ENCODE data around the gene FAM156A.
A peak's percentile ranks its signal among the peaks of the same experiment; 100 is the strongest.

The FAM156A gene

GRCh38 chrX:53000447-53001135 is 42.3 kb upstream of the FAM156A start:
- Histone ChIP-seq H3K9me3 (ENCODE audit: insufficient read depth, low read depth, low read length) (no peaks in the 10 kb centered on the region), H3K9ac (ENCODE audit: low read depth, low read length, poor library complexity, severe bottlenecking) (no peak overlapping the region), H3K9me2 (replicated peaks; ENCODE audit: low read depth, low read length) (no peaks in the 10 kb centered on the region), H4K20me1 (ENCODE audit: insufficient read depth, low read length, poor library complexity, severe bottlenecking) (no peaks in the 10 kb centered on the region), H3K27me3 (ENCODE audit: insufficient read depth, low read length, poor library complexity, severe bottlenecking) (no peaks in the 10 kb centered on the region), H2AFZ (ENCODE audit: low read length) (no peak overlapping the region), H3K4me1 (ENCODE audit: insufficient read depth, low read length, poor library complexity, severe bottlenecking) (no peaks in the 10 kb centered on the region), H3K4me3 (ENCODE audit: low read length, poor library complexity, severe bottlenecking) (no peak overlapping the region), H3K4me2 (ENCODE audit: low read depth, low read length, poor library complexity, severe bottlenecking) (no peak overlapping the region), H3K79me2 (ENCODE audit: insufficient read depth, low read length) (no peaks in the 10 kb centered on the region), H3F3A (ENCODE audit: low read depth) (no peaks in the 10 kb centered on the region), H3K36me3 (ENCODE audit: insufficient read depth, low read length) (no peaks in the 10 kb centered on the region)
- TF ChIP-seq EZH2phosphoT487 (IDR thresholded peaks at IDR 0.05; ENCODE audit: borderline replicate concordance) = no peak
- TF ChIP-seq CTCF (conservative IDR thresholded peaks at IDR 0.05; ENCODE audit: low read length) = no peak

GRCh38 chrX:52995987-52996331 is 37.6 kb upstream of the FAM156A start:
- no peaks in the 10 kb centered on the region for H3K27me3 ChIP-seq (ENCODE audit: insufficient read depth, low read length, poor library complexity, severe bottlenecking)
- H2AFZ ChIP-seq (ENCODE audit: low read length) = peak overlapping the region; percentile 93
- TF ChIP-seq CTCF (conservative IDR thresholded peaks at IDR 0.05; ENCODE audit: low read length) (no peak; the same call in none of the 2 replicates), EZH2phosphoT487 (IDR thresholded peaks at IDR 0.05; ENCODE audit: borderline replicate concordance) (no peak)

GRCh38 chrX:52995135-52995986 is 37.0 kb upstream of the FAM156A start:
- peak overlapping the region; percentile 93 for H2AFZ ChIP-seq (ENCODE audit: low read length)
- no peaks in the 10 kb centered on the region for H4K20me1 ChIP-seq (ENCODE audit: insufficient read depth, low read length, poor library complexity, severe bottlenecking)
- peak overlapping the region; percentile 84 for H3K4me2 ChIP-seq (ENCODE audit: low read depth, low read length, poor library complexity, severe bottlenecking)
- TF ChIP-seq CTCF (conservative IDR thresholded peaks at IDR 0.05; ENCODE audit: low read length) (peak; percentile 56), EZH2phosphoT487 (IDR thresholded peaks at IDR 0.05; ENCODE audit: borderline replicate concordance) (no peak)
- H3K36me3 ChIP-seq (ENCODE audit: insufficient read depth, low read length) = no peaks in the 10 kb centered on the region
- H3F3A ChIP-seq (ENCODE audit: low read depth) = no peaks in the 10 kb centered on the region
- H3K27me3 ChIP-seq (ENCODE audit: insufficient read depth, low read length, poor library complexity, severe bottlenecking) = no peaks in the 10 kb centered on the region
- no peaks in the 10 kb centered on the region for H3K9me2 ChIP-seq (replicated peaks; ENCODE audit: low read depth, low read length)
- H3K4me3 ChIP-seq (ENCODE audit: low read length, poor library complexity, severe bottlenecking) = peak overlapping the region; percentile 84
- peaks cover 14% of the 10 kb centered on the region for H3K79me2 ChIP-seq (ENCODE audit: insufficient read depth, low read length)
- no peaks in the 10 kb centered on the region for H3K4me1 ChIP-seq (ENCODE audit: insufficient read depth, low read length, poor library complexity, severe bottlenecking)
- H3K9me3 ChIP-seq (ENCODE audit: insufficient read depth, low read depth, low read length) = no peaks in the 10 kb centered on the region
- H3K9ac ChIP-seq (ENCODE audit: low read depth, low read length, poor library complexity, severe bottlenecking) = peak overlapping the region; percentile 79

More at GRCh38 chrX:52995987-52996331, 37.6 kb upstream of the FAM156A start:
- H3K79me2 ChIP-seq (ENCODE audit: insufficient read depth, low read length) = peaks cover 14% of the 10 kb centered on the region
- no peaks in the 10 kb centered on the region for H3K9me2 ChIP-seq (replicated peaks; ENCODE audit: low read depth, low read length)
- no peaks in the 10 kb centered on the region for H3K9me3 ChIP-seq (ENCODE audit: insufficient read depth, low read depth, low read length)
- H3F3A ChIP-seq (ENCODE audit: low read depth) = no peaks in the 10 kb centered on the region
- H3K4me1 ChIP-seq (ENCODE audit: insufficient read depth, low read length, poor library complexity, severe bottlenecking) = no peaks in the 10 kb centered on the region
- no peaks in the 10 kb centered on the region for H3K36me3 ChIP-seq (ENCODE audit: insufficient read depth, low read length)
- H3K9ac ChIP-seq (ENCODE audit: low read depth, low read length, poor library complexity, severe bottlenecking) = peak overlapping the region; percentile 79
- H3K4me2 ChIP-seq (ENCODE audit: low read depth, low read length, poor library complexity, severe bottlenecking) = peak overlapping the region; percentile 72
- peak overlapping the region; percentile 84 for H3K4me3 ChIP-seq (ENCODE audit: low read length, poor library complexity, severe bottlenecking)
- no peaks in the 10 kb centered on the region for H4K20me1 ChIP-seq (ENCODE audit: insufficient read depth, low read length, poor library complexity, severe bottlenecking)

Measured in Loucy (cell line).